ENCODE results near the gene RITA1. TPM values are rescaled to one million over a fixed set of nuclear protein-coding genes. Genes with fewer than 3 reads are reported as not detected.

The RITA1 gene
- total RNA-seq, 2 experiments from 2014 or later: 18.5 to 19.1 TPM

GRCh38 chr12:113241191-113242025, 55.9 kb downstream of the RITA1 start:
- no peak for TF ChIP-seq CTCF (IDR thresholded peaks at IDR 0.05)
- Mint-ChIP-seq H3K36me3 (ENCODE audit: low read depth) (peaks cover 18% of the 10 kb centered on the region), H3K4me3 (no peak overlapping the region), H3K27ac (no peak overlapping the region), H3K27me3 (no peaks in the 10 kb centered on the region), H3K4me1 (ENCODE audit: low read depth) (no peaks in the 10 kb centered on the region), H3K9me3 (no peaks in the 10 kb centered on the region)
- DNase-seq (no peak), ATAC-seq (no peak)
- ChIA-PET POLR2A (no interaction called here), CTCF (interaction anchor here (0.5 to 1.1 kb wide), 2 partner anchors 16 to 19 kb away, joined by 3 read pairs; no protein-coding TSS in a partner anchor)
- intact Hi-C loops (cut with micrococcal nuclease): no loop called here

Small RNA genes within 50 kb of the gene (microRNA-seq; reads per million reads assigned to microRNA genes)
- 0.91 reads per million for gene MIR7106 (ENCODE audit: borderline microRNAs expressed, borderline replicate concordance)

Other genes with a start within 250 kb of the RITA1 start
- gene OAS3, start 247.2 kb upstream of the RITA1 start, total RNA-seq: 10 to 100 TPM; 21.4 to 22.2 TPM
- 100 to 1,000 TPM in 1 of 2 experiments, 10 to 100 TPM in 1; 95.7 to 104 TPM for gene OAS2, start 207.2 kb upstream of the RITA1 start, total RNA-seq
- 1 to 10 TPM; 2.9 to 3.4 TPM for gene DTX1, start 129.0 kb upstream of the RITA1 start, total RNA-seq
- 10 to 100 TPM in 1 of 2 experiments, 1 to 10 TPM in 1; 9.8 to 12.4 TPM for gene RASAL1, start 50.0 kb upstream of the RITA1 start, total RNA-seq
- gene CFAP73, start 36.0 kb upstream of the RITA1 start, total RNA-seq: 1 to 10 TPM; 1.7 to 1.9 TPM
- 100 to 1,000 TPM; 112 to 133 TPM for gene DDX54, start 243 bp upstream of the RITA1 start, total RNA-seq
- 10 to 100 TPM; 29.9 to 33.5 TPM for gene TPCN1, start 35.7 kb downstream of the RITA1 start, total RNA-seq
- 10 to 100 TPM; 13.4 to 18.9 TPM for gene SLC8B1, start 149.4 kb downstream of the RITA1 start, total RNA-seq
- 10 to 100 TPM; 13.5 to 13.9 TPM for gene PLBD2, start 172.9 kb downstream of the RITA1 start, total RNA-seq
- not detected for gene SDS, start 218.2 kb downstream of the RITA1 start, total RNA-seq
- not detected for gene SDSL, start 236.7 kb downstream of the RITA1 start, total RNA-seq